T-helper 1 cell treated with Interleukin-12 subunit alpha and Interleukin-12 subunit beta and Interleukin-4 antibody, amounts not matched to agents 30 μg/mL and 1 μg/mL, for 36 hours (primary cell): ENCODE data around the gene IL24.
"Not testable (repeated sequence)": the region's sequence is repeated elsewhere in the genome, so short reads cannot be mapped to it uniquely, and the experiment has no call there.

Experiments
- H3K27ac Mint-ChIP-seq: one replicate; pipeline ENCODE4 v1.8.0; 2021; ENCODE audit warnings: mild to moderate bottlenecking, mixed read lengths
- H3K27me3 Mint-ChIP-seq: one replicate; pipeline ENCODE4 v1.8.0; 2021; ENCODE audit warnings: low read depth, mixed read lengths
- H3K36me3 Mint-ChIP-seq: one replicate; pipeline ENCODE4 v1.8.0; 2021; ENCODE audit warnings: low read depth, mixed read lengths
- H3K4me1 Mint-ChIP-seq: one replicate; pipeline ENCODE4 v1.8.0; 2021; ENCODE audit warnings: low read depth, mixed read lengths
- H3K4me3 Mint-ChIP-seq: one replicate; pipeline ENCODE4 v1.8.0; 2021; ENCODE audit warnings: mild to moderate bottlenecking, moderate library complexity, mixed read lengths
- H3K9me3 Mint-ChIP-seq: one replicate; pipeline ENCODE4 v1.8.0; 2021; ENCODE audit warnings: mixed read lengths

Gene IL24, protein sequence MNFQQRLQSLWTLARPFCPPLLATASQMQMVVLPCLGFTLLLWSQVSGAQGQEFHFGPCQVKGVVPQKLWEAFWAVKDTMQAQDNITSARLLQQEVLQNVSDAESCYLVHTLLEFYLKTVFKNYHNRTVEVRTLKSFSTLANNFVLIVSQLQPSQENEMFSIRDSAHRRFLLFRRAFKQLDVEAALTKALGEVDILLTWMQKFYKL

GRCh38 chr1:206897175-206897574, at the start of gene IL24:
TSS of gene IL24 (plus strand) at chr1:206897443. CDS start at chr1:206897833, 390 bp downstream.
- H3K9me3 Mint-ChIP-seq, result no peaks in the 10 kb centered on the region
- H3K36me3 Mint-ChIP-seq, result peaks cover 1% of the 10 kb centered on the region
- H3K4me1 Mint-ChIP-seq, result peaks cover 19% of the 10 kb centered on the region
- no peak within 1 kb of the TSS for H3K4me3 Mint-ChIP-seq
- peaks cover 3% of the 10 kb centered on the region for H3K27me3 Mint-ChIP-seq
- H3K27ac Mint-ChIP-seq, result no peak within 1 kb of the TSS

DNA sequence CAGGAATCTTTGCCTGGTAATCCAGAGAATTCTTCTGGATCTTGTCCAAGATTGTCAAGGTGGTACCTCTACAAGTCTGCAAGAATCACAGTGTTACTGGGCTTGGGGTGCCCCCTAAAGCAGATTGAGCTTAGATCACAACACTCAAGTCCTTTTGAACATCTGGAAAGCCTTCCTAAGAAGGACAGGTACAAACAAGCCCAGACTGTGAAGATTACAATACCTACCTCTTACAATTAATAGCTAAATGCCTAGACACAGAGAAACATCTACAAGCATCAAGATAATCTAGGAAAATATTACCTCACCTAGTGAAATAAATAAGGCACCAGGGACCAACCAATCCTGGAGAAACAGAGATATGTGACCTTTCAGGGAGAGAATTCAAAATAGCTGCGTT, 49.3 kb upstream of the IL24 start:
- no peaks in the 10 kb centered on the region for H3K36me3 Mint-ChIP-seq
- H3K4me3 Mint-ChIP-seq, result no peak overlapping the region
- H3K4me1 Mint-ChIP-seq, result no peaks in the 10 kb centered on the region
- no peak overlapping the region for H3K27ac Mint-ChIP-seq
- H3K27me3 Mint-ChIP-seq, result peaks cover 47% of the 10 kb centered on the region
- H3K9me3 Mint-ChIP-seq, result peaks cover 12% of the 10 kb centered on the region

GRCh38 chr1:206850401-206850800, 46.8 kb upstream of the IL24 start:
- Mint-ChIP-seq H3K27me3 (peaks cover 61% of the 10 kb centered on the region), H3K4me3 (no peak overlapping the region), H3K27ac (no peak overlapping the region), H3K36me3 (no peaks in the 10 kb centered on the region), H3K9me3 (peaks cover 25% of the 10 kb centered on the region), H3K4me1 (no peaks in the 10 kb centered on the region)

- peaks cover 2% of the 10 kb centered on the region for H3K4me1 Mint-ChIP-seq
- no peak overlapping the region for H3K4me3 Mint-ChIP-seq
- H3K9me3 Mint-ChIP-seq, result peaks cover 25% of the 10 kb centered on the region
- no peak overlapping the region for H3K27ac Mint-ChIP-seq
- H3K27me3 Mint-ChIP-seq, result peaks cover 61% of the 10 kb centered on the region
- H3K36me3 Mint-ChIP-seq, result no peaks in the 10 kb centered on the region
These were observed 45.8 kb upstream of the IL24 start for GRCh38 chr1:206851341-206852010.

GRCh38 chr1:206852662-206853061, 44.6 kb upstream of the IL24 start:
- Mint-ChIP-seq H3K27me3 (peaks cover 62% of the 10 kb centered on the region), H3K9me3 (peaks cover 25% of the 10 kb centered on the region)
- not testable (repeated sequence) for H3K36me3 Mint-ChIP-seq

GRCh38 chr1:206853696-206854095, 43.5 kb upstream of the IL24 start:
- Mint-ChIP-seq H3K9me3 (peaks cover 25% of the 10 kb centered on the region), H3K27me3 (peaks cover 61% of the 10 kb centered on the region)
- H3K36me3 Mint-ChIP-seq, H3K27ac Mint-ChIP-seq, H3K4me1 Mint-ChIP-seq, H3K4me3 Mint-ChIP-seq: not testable (repeated sequence)

More at GRCh38 chr1:206852662-206853061, 44.6 kb upstream of the IL24 start:
- H3K27ac Mint-ChIP-seq, H3K4me3 Mint-ChIP-seq, H3K4me1 Mint-ChIP-seq: not testable (repeated sequence)

- no peaks in the 10 kb centered on the region for H3K36me3 Mint-ChIP-seq
- H3K9me3 Mint-ChIP-seq, result peaks cover 25% of the 10 kb centered on the region
- no peak overlapping the region for H3K4me3 Mint-ChIP-seq
- peaks cover 52% of the 10 kb centered on the region for H3K27me3 Mint-ChIP-seq
- peaks cover 6% of the 10 kb centered on the region for H3K4me1 Mint-ChIP-seq
- H3K27ac Mint-ChIP-seq, result no peak overlapping the region
These were observed 42.7 kb upstream of the IL24 start for GRCh38 chr1:206854401-206855129.

GRCh38 chr1:206855859-206856258, 41.4 kb upstream of the IL24 start:
- H3K4me3 Mint-ChIP-seq, result no peak overlapping the region
- H3K4me1 Mint-ChIP-seq, result peaks cover 6% of the 10 kb centered on the region
- H3K9me3 Mint-ChIP-seq, result peaks cover 25% of the 10 kb centered on the region
- H3K27ac Mint-ChIP-seq, result no peak overlapping the region
- H3K27me3 Mint-ChIP-seq, result peaks cover 45% of the 10 kb centered on the region
- peaks cover 2% of the 10 kb centered on the region for H3K36me3 Mint-ChIP-seq

GRCh38 chr1:206856674-206857464, 40.4 kb upstream of the IL24 start:
- Mint-ChIP-seq H3K36me3 (peaks cover 2% of the 10 kb centered on the region), H3K4me1 (peaks cover 6% of the 10 kb centered on the region), H3K27ac (no peak overlapping the region), H3K27me3 (peaks cover 45% of the 10 kb centered on the region), H3K9me3 (peaks cover 21% of the 10 kb centered on the region), H3K4me3 (no peak overlapping the region)

DNA sequence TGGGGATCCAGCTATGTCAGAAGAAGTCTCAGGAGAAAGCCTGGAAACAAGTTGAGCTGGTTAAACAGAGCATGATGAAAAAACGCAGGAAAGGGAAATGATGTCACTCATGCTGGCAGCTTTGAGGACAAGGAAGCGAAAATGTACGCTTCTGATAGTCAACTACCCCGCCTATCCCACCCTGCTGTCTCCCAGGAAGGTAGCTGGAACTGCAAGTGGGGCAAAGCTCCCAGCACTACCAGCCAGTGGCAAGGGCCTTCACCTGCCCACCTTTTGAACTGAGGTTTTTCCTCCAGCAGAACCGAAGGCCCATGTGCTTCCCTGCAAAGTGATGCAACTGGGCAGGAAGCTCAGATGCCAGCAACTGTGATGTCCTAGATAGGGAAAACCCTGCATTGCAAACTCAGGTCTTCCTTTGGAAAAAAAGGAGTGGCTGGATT, 38.1 kb upstream of the IL24 start:
- peaks cover 3% of the 10 kb centered on the region for H3K9me3 Mint-ChIP-seq
- H3K27me3 Mint-ChIP-seq, result peaks cover 35% of the 10 kb centered on the region
- peaks cover 2% of the 10 kb centered on the region for H3K36me3 Mint-ChIP-seq
- no peak overlapping the region for H3K27ac Mint-ChIP-seq
- H3K4me1 Mint-ChIP-seq, result peaks cover 6% of the 10 kb centered on the region
- H3K4me3 Mint-ChIP-seq, result no peak overlapping the region

- peaks cover 9% of the 10 kb centered on the region for H3K4me1 Mint-ChIP-seq
- peaks cover 2% of the 10 kb centered on the region for H3K36me3 Mint-ChIP-seq
- H3K9me3 Mint-ChIP-seq, result no peaks in the 10 kb centered on the region
- no peak overlapping the region for H3K4me3 Mint-ChIP-seq
- H3K27ac Mint-ChIP-seq, result no peak overlapping the region
- H3K27me3 Mint-ChIP-seq, result peaks cover 34% of the 10 kb centered on the region
These were observed 37.1 kb upstream of the IL24 start for GRCh38 chr1:206860165-206860564.

GRCh38 chr1:206863266-206863665, 34.0 kb upstream of the IL24 start:
- no peaks in the 10 kb centered on the region for H3K9me3 Mint-ChIP-seq
- peaks cover 7% of the 10 kb centered on the region for H3K4me1 Mint-ChIP-seq
- peaks cover 2% of the 10 kb centered on the region for H3K36me3 Mint-ChIP-seq
- peaks cover 43% of the 10 kb centered on the region for H3K27me3 Mint-ChIP-seq
- H3K27ac Mint-ChIP-seq, result no peak overlapping the region
- no peak overlapping the region for H3K4me3 Mint-ChIP-seq

DNA sequence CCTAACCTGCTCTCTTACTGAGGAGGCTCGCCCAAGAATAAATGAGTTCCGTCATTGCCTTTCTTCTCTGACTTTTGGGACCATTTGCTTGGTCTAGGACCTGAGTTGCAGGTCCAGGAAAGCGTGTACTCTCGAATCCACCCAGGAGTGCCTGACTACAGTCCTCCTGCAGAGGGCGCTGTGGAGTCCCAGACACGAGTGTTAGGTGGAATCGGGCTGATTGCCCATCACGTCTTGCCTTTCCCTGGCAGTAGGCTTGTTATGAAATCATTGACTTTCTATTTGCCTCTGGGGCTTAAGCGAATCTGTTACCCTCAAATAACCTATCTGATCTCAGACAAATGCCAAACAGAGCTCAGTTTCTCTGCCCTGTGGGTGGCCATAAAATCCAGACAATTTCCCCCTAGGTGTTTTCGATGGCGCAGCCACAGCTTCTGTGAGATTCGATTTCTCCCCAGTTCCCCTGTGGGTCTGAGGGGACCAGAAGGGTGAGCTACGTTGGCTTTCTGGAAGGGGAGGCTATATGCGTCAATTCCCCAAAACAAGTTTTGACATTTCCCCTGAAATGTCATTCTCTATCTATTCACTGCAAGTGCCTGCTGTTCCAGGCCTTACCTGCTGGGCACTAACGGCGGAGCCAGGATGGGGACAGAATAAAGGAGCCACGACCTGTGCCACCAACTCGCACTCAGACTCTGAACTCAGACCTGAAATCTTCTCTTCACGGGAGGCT, 32.1 kb upstream of the IL24 start, which contains the start of gene IL20:
TSS of gene IL20 (plus strand) at position 685 of the 733 bp plus-strand sequence. CDS start 230 bp downstream, outside the sequence.
- Mint-ChIP-seq H3K27ac (no peak within 1 kb of the TSS), H3K4me1 (peaks cover 2% of the 10 kb centered on the region), H3K27me3 (peaks cover 47% of the 10 kb centered on the region), H3K36me3 (peaks cover 2% of the 10 kb centered on the region), H3K4me3 (no peak within 1 kb of the TSS), H3K9me3 (no peaks in the 10 kb centered on the region)

DNA sequence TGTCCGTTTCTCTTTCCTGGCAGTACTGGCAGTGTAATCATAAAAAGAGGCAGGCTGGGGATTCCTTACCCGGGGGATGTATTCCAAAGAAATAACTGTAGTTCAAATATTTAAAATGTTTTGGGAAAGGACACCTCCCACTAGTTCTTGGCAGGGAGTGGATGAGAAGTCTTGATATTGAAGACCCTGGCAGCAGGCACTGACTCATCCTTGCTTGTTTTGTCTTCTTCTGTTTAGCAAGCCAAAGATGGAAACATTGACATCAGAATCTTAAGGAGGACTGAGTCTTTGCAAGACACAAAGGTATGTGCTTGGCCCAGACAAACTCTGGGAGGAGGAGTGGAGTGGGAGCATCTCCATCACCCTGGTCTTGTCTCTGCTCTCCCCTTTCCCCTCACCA, 31.2 kb upstream of the IL24 start:
- H3K27me3 Mint-ChIP-seq, result peaks cover 40% of the 10 kb centered on the region
- peaks cover 2% of the 10 kb centered on the region for H3K4me1 Mint-ChIP-seq

More for the DNA sequence above, 31.2 kb upstream of the IL24 start:
- Mint-ChIP-seq H3K36me3 (no peaks in the 10 kb centered on the region), H3K27ac (no peak overlapping the region), H3K4me3 (no peak overlapping the region), H3K9me3 (no peaks in the 10 kb centered on the region)
